IMR-90 (cell line): ENCODE measurements around the gene ADGRV1. TPM values are rescaled to one million over a fixed set of nuclear protein-coding genes. Genes with fewer than 3 reads are reported as not detected.

ENCODE experiments used
- ATAC-seq: fragments of 200-7000 bp; cut with Tn5 transposase; 2 replicates; pipeline ENCODE4 v1.9.1; 2020; ENCODE audit warnings: low read depth, mild to moderate bottlenecking, moderate library complexity
- BruUV-seq: library from RNA; stranded (reverse); fragments of 400-500 nt; replicated peaks from 2 replicates; lab custom pipeline; 2021; lab: Mats Ljungman, UMichigan
- CTCF ChIA-PET: fragments of 300-600 bp; formaldehyde crosslinking; extraction: SDS; loops from one replicate; lab custom pipeline; 2021; ENCODE audit warnings: antibody characterized with exemption; lab: Yijun Ruan, JAX
- POLR2A ChIA-PET: fragments of 300-600 bp; sonication (Branson Sonifier 250); formaldehyde crosslinking; loops from one replicate; lab custom pipeline; 2022; ENCODE audit warnings: antibody characterized with exemption; ENCODE audit not compliant: unreplicated experiment; lab: Charles Lee
- DNase-seq: peaks from one replicate; pipeline ENCODE4 v3.0.0; 2013
- H2AFZ ChIP-seq: replicated peaks from 2 replicates; pipeline ENCODE3; 2013; ENCODE audit warnings: low read length, mild to moderate bottlenecking; ENCODE audit not compliant: poor library complexity
- H2AK5ac ChIP-seq: 2 replicates; pipeline ENCODE4 v1.6.1; 2013; ENCODE audit warnings: low read depth, low read length, inconsistent platforms
- H2AK9ac ChIP-seq: replicated peaks from 2 replicates; pipeline ENCODE3; 2013; ENCODE audit warnings: mild to moderate bottlenecking, low read depth, low read length, moderate library complexity; ENCODE audit not compliant: poor library complexity
- H2BK120ac ChIP-seq: 2 replicates; pipeline ENCODE4 v1.6.1; 2013; ENCODE audit warnings: low read depth, low read length, inconsistent platforms
- H2BK15ac ChIP-seq: 3 replicates; pipeline ENCODE4 v1.6.1; 2013; ENCODE audit warnings: low read depth, low read length, inconsistent platforms
- H2BK20ac ChIP-seq: 2 replicates; pipeline ENCODE4 v1.6.1; 2013; ENCODE audit warnings: low read depth, mild to moderate bottlenecking, inconsistent platforms, low read length, moderate library complexity
- H2BK5ac ChIP-seq: 2 replicates; pipeline ENCODE4 v1.6.1; 2013; ENCODE audit warnings: mild to moderate bottlenecking, low read depth, low read length, inconsistent platforms; ENCODE audit not compliant: poor library complexity, severe bottlenecking
- H3K14ac ChIP-seq: replicated peaks from 2 replicates; pipeline ENCODE4 v1.6.1; 2013; ENCODE audit warnings: low read depth, low read length, inconsistent platforms
- H3K18ac ChIP-seq: 2 replicates; pipeline ENCODE4 v1.6.1; 2013; ENCODE audit warnings: low read depth, low read length, control low read depth
- H3K23ac ChIP-seq: 2 replicates; pipeline ENCODE4 v1.6.1; 2013; ENCODE audit warnings: low read depth, low read length, inconsistent platforms
- H3K27ac ChIP-seq: 2 replicates; pipeline ENCODE4 v1.5.1; 2013; ENCODE audit warnings: mild to moderate bottlenecking, control low read depth, low read length; ENCODE audit not compliant: insufficient read depth
- H3K27me3 ChIP-seq: 2 replicates; pipeline ENCODE4 v1.6.1; 2013; ENCODE audit warnings: low read length; ENCODE audit not compliant: control insufficient read depth, insufficient read depth
- H3K36me3 ChIP-seq: 2 replicates; pipeline ENCODE4 v1.6.1; 2013; ENCODE audit warnings: low read length, mixed read lengths; ENCODE audit not compliant: control insufficient read depth, insufficient read depth
- H3K4ac ChIP-seq: 2 replicates; pipeline ENCODE4 v1.6.1; 2013; ENCODE audit warnings: low read depth, low read length, inconsistent platforms
- H3K4me1 ChIP-seq: 2 replicates; pipeline ENCODE4 v1.6.1; 2013; ENCODE audit warnings: low read length, mixed read lengths; ENCODE audit not compliant: control insufficient read depth, insufficient read depth
- H3K4me2 ChIP-seq: 2 replicates; pipeline ENCODE4 v1.6.1; 2013; ENCODE audit warnings: low read depth, mild to moderate bottlenecking, control low read depth, low read length, moderate library complexity
- H3K4me3 ChIP-seq: 2 replicates; pipeline ENCODE4 v1.5.1; 2013; ENCODE audit warnings: low read depth, mild to moderate bottlenecking, control low read depth, low read length, moderate library complexity; ENCODE audit not compliant: insufficient read depth
- H3K56ac ChIP-seq: 2 replicates; pipeline ENCODE4 v1.6.1; 2013; ENCODE audit warnings: low read length, inconsistent platforms; ENCODE audit not compliant: insufficient read depth; ENCODE audit errors: extremely low read depth
- H3K79me1 ChIP-seq, 2 experiments: 2 replicates each; pipeline ENCODE4 v1.6.1; 2013; ENCODE audit warnings: low read length in 2 of 2, inconsistent platforms in 1 of 2, low read depth in 1 of 2
- H3K9ac ChIP-seq: 2 replicates; pipeline ENCODE4 v1.6.1; 2013; ENCODE audit warnings: low read depth, low read length, control low read depth
- H3K9me1 ChIP-seq: 2 replicates; pipeline ENCODE4 v1.6.1; 2013; ENCODE audit warnings: low read length, inconsistent platforms; ENCODE audit not compliant: insufficient read depth
- H3K9me3 ChIP-seq: 2 replicates; pipeline ENCODE4 v1.6.1; 2013; ENCODE audit warnings: low read length; ENCODE audit not compliant: control insufficient read depth, insufficient read depth
- H4K20me1 ChIP-seq: 2 replicates; pipeline ENCODE4 v1.6.1; 2013; ENCODE audit warnings: low read length, inconsistent platforms; ENCODE audit not compliant: insufficient read depth
- H4K5ac ChIP-seq: 2 replicates; pipeline ENCODE4 v1.6.1; 2013; ENCODE audit warnings: mild to moderate bottlenecking, low read depth, low read length, control low read depth
- H4K8ac ChIP-seq, 2 experiments: 2 replicates each; pipeline ENCODE4 v1.6.1; 2013; ENCODE audit warnings: low read depth in 2 of 2, low read length in 2 of 2, control low read depth in 1 of 2, inconsistent platforms in 1 of 2
- H4K91ac ChIP-seq: 2 replicates; pipeline ENCODE4 v1.6.1; 2013; ENCODE audit warnings: low read depth, low read length, inconsistent platforms; ENCODE audit not compliant: insufficient read depth
- NFE2L2 ChIP-seq: fragments of 150-350 bp; IDR thresholded peaks from 2 replicates; pipeline ENCODE4 v1.6.1; 2016; ENCODE audit warnings: low read depth, mild to moderate bottlenecking, low read length
- POLR2A ChIP-seq: IDR thresholded peaks from 2 replicates; pipeline ENCODE4 v1.6.1; 2012; ENCODE audit warnings: mild to moderate bottlenecking, low read depth, low read length
- RFX5 ChIP-seq: IDR thresholded peaks from 2 replicates; pipeline ENCODE4 v1.8.0; 2012; ENCODE audit warnings: low read depth, mild to moderate bottlenecking, low read length, moderate library complexity
- USF2 ChIP-seq: fragments of 150-350 bp; IDR thresholded peaks from 2 replicates; pipeline ENCODE4 v1.6.1; 2017; ENCODE audit warnings: mild to moderate bottlenecking, antibody characterized with exemption, low read length, low read depth
- dilution Hi-C: fragments of 300-500 bp; cut with HindIII; formaldehyde crosslinking; loops from one replicate; pipeline ENCODE4 v1.14.3; 2018; ENCODE audit warnings: low sequenced_read_pairs; ENCODE audit not compliant: unreplicated experiment
- in situ Hi-C: fragments of 300-500 bp; cut with MboI; formaldehyde crosslinking; loops from 3 replicates; pipeline ENCODE4 v1.14.3; 2019; ENCODE audit warnings: low sequenced_read_pairs, inconsistent platforms, mixed read lengths
- intact Hi-C: fragments of 100-400 bp; cut with micrococcal nuclease; formaldehyde crosslinking; loops from 2 replicates; pipeline ENCODE4 v1.10.0; 2022
- polyA plus RNA-seq, 3 experiments: library from polyadenylated mRNA; depleted of rRNA; stranded (reverse); fragments of >200 nt; gene quantifications; 2 replicates each; pipeline ENCODE4 v1.2.3, GENCODE V29; 2012; ENCODE audit warnings: low replicate concordance in 1 of 3
- total RNA-seq: library from RNA; depleted of rRNA; stranded (reverse); fragments of >200 nt; gene quantifications from 2 replicates; pipeline ENCODE4 v1.2.3, GENCODE V29; 2012

Gene ADGRV1
- total and polyA plus RNA-seq, 2 of the 4 experiments (the other 2 are of a cell fraction) = under 0.01 TPM; not detected in 1

DNA sequence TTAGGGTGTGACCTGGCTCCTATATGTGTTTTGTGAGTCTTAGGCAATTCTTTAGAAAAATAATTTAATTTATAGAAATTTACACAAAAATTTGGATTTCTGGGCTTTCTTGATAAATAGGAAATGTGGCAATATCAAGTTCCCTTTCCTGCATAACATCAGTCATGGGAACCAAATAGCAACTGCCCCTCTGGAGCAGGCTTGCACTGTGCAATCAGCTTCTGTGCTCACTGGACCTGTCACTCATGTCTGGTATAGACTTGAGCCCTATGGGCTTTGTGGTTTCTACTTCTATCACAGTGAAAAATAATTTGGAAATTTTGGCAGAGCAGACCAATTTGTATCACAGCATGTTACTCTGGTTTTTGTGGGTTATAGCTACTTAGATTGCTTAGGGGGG lies 131.7 kb downstream of the ADGRV1 start:
- CTCF ChIA-PET = no interaction called here
- in situ Hi-C loops = no loop called here
- Histone ChIP-seq H3K9ac (no peak overlapping the region), H4K91ac (no peak overlapping the region), H3K79me1 (no peaks in the 10 kb centered on the region), H3K9me1 (no peaks in the 10 kb centered on the region), H3K27me3 (no peaks in the 10 kb centered on the region), H2AK5ac (no peak overlapping the region), H3K23ac (no peak overlapping the region), H2BK5ac (no peak overlapping the region), H3K18ac (no peak overlapping the region), H3K56ac (no peak overlapping the region), H2AFZ (no peak overlapping the region), H2BK20ac (no peak overlapping the region), H2BK15ac (no peak overlapping the region), H2BK120ac (no peak overlapping the region), H3K4me2 (no peak overlapping the region), H3K9me3 (no peaks in the 10 kb centered on the region), H3K14ac (no peak overlapping the region), H4K20me1 (no peaks in the 10 kb centered on the region), H2AK9ac (no peak overlapping the region), H3K4ac (no peak overlapping the region), H3K36me3 (no peaks in the 10 kb centered on the region), H3K4me1 (no peaks in the 10 kb centered on the region), H4K5ac (no peak overlapping the region), H3K4me3 (no peak overlapping the region), H3K27ac (no peak overlapping the region), H4K8ac (no peak overlapping the region)
- intact Hi-C loops = no loop called here
- no TSS peak for BruUV-seq
- ATAC-seq (no peak), DNase-seq (no peak)
- dilution Hi-C loops = no loop called here
- POLR2A ChIA-PET = no interaction called here
- TF ChIP-seq NFE2L2 = no peak
- no peak for TF ChIP-seq POLR2A
- no peak for TF ChIP-seq RFX5
- TF ChIP-seq USF2 = no peak
